Activated CD8-positive, alpha-beta memory T cell treated with anti-CD3 and anti-CD28 coated beads for 36 hours (primary cell): ENCODE measurements around the gene HGS. TPM values are rescaled to one million over a fixed set of nuclear protein-coding genes. Genes with fewer than 3 reads are reported as not detected.
"Not testable (repeated sequence)": the region's sequence is repeated elsewhere in the genome, so short reads cannot be mapped to it uniquely, and the experiment has no call there.

Experiments
- CTCF ChIA-PET: fragments of 350-600 bp; sonication (Branson Sonifier 250); formaldehyde crosslinking; loops from one replicate; lab custom pipeline; 2021; ENCODE audit warnings: antibody characterized with exemption; lab: Charles Lee
- POLR2A ChIA-PET: fragments of 350-600 bp; sonication (Branson Sonifier 250); formaldehyde crosslinking; loops from one replicate; lab custom pipeline; 2021; ENCODE audit warnings: antibody characterized with exemption; lab: Charles Lee
- total RNA-seq, 2 experiments: library from RNA; stranded (reverse); gene quantifications; one replicate each; pipeline ENCODE4 v1.2.3, GENCODE V29; 2021

HGS gene
- total RNA-seq, 2 experiments from 2014 or later = 132 to 136 TPM

DNA sequence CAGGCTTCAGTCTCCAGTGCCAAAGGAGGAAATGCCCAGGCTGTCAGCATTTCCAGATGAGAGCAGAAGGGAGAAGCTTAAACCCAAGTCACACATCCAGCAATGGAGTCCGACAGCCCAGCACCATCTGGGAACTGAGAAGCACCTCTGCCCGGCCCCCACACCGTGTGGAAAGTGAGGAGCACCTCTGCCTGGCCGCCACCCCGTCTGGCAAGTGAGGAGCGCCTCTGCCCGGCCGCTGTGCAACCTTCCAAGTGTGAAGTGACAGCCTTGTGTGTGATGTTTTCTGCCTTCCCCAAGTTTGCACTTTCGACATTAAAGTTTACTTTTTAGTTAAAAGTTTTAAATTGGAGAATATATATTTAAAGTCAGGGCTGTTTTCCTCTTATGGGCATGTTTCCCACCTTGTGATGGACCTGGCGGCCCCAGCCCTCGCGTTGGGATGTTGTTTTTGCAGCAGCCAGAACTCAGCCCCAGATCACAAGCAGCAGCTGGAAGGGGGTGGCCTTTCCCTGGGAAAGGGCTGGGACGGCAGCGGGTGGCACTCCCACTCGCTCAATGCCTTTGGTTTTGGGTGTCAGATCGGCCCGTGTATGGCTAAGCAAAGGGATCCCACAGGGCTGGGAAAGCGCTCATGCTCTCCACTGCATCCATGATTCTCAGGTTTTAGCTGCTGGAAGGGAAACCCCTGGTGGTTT is 10.1 kb upstream of the HGS start:
- CTCF ChIA-PET = interaction anchor here (1.1 kb wide), 1 partner anchor 11 kb away, joined by 3 read pairs; no protein-coding TSS in a partner anchor
- POLR2A ChIA-PET = interaction anchor here (0.6 kb wide), 1 partner anchor 153 kb away, joined by 8 read pairs; no protein-coding TSS in a partner anchor

DNA sequence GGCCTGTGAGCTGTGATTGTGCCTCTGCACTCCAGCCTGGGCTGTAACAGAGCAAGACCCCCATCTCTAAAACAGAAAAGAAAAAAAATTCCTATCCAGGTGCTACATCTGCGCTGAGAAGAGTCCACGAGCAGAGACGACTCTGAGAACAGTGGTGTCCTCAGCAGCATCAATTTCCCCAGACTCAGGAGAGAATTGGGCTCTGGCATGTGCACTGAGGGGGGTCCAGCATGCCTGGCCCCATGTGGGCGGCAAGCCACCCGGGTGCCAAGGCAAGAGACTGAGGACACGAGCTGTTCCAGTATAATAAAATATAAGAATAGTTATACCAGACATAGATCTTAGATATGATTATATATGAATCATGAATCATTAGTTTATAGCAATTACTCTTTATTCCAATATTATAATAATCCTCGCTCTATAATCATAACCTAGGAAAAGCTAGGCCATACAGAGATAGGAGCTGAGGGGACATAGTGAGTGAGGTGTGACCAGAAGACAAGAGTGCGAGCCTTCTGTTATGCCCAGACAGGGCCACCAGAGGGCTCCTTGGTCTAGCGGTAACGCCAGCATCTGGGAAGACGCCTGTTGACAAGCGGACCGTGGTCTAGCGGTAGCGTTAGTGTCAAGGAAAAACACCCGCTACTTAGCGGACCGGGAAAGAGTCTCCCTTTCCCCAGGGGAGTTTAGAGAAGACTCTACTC is 8.1 kb upstream of the HGS start:
- CTCF ChIA-PET = interaction anchor here (0.8 to 1.4 kb wide), 4 partner anchors 11 to 27 kb away, joined by 3 to 4 read pairs (median 3); partner anchors contain the start of gene MRPL12
- POLR2A ChIA-PET = not testable (repeated sequence)

DNA sequence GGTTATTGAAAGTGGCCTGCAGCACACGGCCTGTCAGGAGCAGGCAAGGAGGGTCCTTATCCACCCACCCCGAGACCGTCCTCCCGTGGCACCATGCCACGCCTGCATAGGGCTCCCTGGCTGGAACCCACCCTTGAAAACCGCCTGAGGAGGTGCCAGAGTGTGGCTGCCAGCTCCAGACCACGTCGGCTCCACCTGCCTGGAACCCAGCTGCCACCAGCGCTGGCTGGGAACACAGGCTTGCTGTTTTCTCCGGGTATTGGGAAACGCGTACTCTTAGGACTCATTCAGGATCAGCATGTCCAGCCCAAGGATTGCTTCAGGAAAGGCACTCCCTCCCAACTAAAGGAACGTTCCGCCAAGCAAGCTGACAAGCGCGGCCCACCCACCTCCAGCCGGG is 6.9 kb upstream of the HGS start:
- ChIA-PET POLR2A (no interaction called here), CTCF (no interaction called here)

DNA sequence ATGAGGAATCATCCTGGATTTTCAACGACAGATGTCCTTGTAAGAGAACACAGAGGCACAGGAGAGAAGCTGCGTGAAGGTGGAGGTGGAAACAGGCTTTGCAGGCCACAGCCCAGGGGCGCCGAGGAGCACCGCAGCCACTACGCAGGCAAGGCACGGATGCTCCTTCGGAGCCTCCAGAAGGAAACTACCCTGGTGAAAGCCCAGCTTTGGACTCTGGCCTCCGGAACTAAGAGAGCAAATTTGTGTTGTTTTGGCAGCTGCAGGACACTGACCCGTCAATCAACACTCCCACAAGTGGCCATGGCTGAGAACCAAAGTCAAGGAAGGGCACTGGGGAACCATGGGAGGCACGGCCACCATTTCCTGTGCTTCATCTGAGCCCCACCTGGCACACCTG is 3.7 kb upstream of the HGS start:
- ChIA-PET CTCF (interaction anchor here (0.7 kb wide), 1 partner anchor 11 kb away, joined by 3 read pairs; no protein-coding TSS in a partner anchor), POLR2A (no interaction called here)

DNA sequence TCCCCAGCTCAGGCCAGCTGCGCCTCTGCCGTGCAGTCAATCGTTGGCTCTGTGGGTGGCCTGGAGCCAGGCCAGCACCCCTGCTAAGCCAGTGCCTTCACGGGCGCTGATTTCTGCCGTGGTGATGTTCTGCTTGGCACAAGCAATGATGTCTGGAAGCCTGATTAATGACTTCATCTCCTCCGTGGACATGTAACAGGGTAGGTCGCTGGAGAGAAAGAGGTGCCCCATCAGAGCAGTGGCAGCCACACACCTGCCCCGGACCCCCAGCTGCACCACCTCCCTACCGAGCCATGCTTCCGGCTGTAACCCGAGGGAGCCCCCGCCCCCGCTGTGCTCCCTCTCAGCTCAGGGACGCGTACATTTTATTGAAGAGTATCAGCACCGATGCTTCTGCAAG is 2.1 kb upstream of the HGS start:
- POLR2A ChIA-PET = no interaction called here
- CTCF ChIA-PET = interaction anchor here (2.0 to 5.3 kb wide), 2 partner anchors 14 to 21 kb away, joined by 5 to 26 read pairs; partner anchors contain the start of gene MRPL12

DNA sequence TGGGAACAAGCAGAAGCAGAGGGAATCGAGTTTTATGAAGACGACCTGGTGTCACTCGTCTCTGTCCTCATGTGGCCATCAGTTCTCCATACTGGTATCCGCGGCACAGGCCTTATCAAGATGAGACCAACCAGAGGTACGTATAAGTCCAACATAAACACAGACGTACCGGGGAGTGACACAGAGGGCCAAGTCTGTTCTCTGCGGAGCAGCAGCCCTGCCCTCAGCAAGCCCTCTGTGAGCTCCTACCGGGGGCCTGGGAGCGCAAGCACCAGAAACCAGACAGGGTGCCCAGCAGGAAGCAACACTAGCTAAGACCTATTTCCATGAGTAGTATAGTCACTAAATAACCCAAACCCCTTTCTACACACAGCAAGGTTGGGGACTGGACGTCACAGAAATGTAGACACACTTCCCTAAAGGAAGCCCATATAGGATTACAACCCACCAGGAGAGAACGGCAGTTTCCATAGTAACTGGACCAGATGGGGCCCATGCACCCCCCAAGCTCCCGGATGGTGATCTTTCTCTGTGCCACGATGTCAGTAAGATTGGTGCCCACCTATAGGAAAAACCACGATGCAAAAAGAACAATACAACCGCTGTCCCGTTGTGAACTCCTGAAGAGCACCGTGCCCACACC is 1.1 kb upstream of the HGS start:
- ChIA-PET CTCF (interaction anchor here (0.6 to 5.3 kb wide), 6 partner anchors 10 to 130 kb away, joined by 3 to 26 read pairs (median 4); partner anchors contain the start of genes FAAP100 and MRPL12), POLR2A (interaction anchor here (0.9 to 1.8 kb wide), 7 partner anchors 17 to 460 kb away, joined by 3 to 13 read pairs (median 5); partner anchors contain the start of genes CEP131 and MRPL12)

DNA sequence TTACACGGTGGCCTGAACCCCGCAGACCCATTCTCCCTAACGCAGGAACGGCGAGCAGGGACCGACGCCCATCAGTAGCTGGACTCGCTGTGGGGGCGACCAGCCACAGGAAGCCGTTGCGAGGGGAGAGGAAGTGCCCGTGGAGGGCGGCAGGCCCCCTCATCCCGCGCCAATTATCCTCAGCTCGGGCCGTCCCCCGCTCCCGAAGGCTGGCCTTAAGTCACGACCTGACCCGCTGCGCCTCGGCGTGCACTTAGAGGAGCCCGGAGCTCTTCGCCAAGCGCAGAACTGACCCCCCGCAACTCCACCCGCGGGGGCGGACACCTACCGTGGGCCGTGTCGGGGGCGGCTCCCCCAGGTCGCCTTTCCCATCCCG is 615 bp upstream of the HGS start:
- POLR2A ChIA-PET = interaction anchor here (0.6 to 1.8 kb wide), 10 partner anchors 13 to 460 kb away, joined by 3 to 13 read pairs (median 5); partner anchors contain the start of genes CCDC137, CEP131 and MRPL12
- CTCF ChIA-PET = interaction anchor here (1.1 to 5.3 kb wide), 5 partner anchors 11 to 131 kb away, joined by 3 to 26 read pairs (median 5); partner anchors contain the start of genes FAAP100 and MRPL12

DNA sequence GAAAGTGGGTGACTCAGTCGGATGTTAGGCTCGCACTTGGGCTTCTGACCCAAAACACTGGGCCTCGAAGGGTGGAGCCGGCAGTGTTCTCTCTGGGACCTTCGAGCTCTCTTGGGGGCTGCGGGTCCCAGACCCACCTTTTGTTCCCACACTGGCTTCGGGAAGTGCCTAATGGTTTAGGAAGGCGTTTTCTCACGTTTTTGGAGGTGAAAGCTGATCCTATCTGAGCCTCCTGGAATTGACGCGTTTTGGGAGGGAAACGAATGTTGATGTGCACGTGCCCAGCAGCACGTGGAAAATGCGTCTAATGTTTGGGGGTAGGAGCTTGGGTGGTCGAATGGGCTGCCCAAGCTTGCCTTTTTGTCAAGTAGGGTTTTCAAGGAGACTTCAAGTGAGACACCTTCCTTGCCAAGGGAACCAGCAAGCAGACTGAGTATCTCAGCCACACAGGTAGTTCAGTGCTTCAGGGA is 666 bp downstream of the HGS start:
- ChIA-PET POLR2A (interaction anchor here (0.6 to 1.8 kb wide), 6 partner anchors 9 to 43 kb away, joined by 3 to 13 read pairs (median 4); partner anchors contain the start of gene MRPL12), CTCF (interaction anchor here (0.9 to 5.3 kb wide), 6 partner anchors 9 to 19 kb away, joined by 3 to 26 read pairs (median 4); partner anchors contain the start of gene MRPL12)

DNA sequence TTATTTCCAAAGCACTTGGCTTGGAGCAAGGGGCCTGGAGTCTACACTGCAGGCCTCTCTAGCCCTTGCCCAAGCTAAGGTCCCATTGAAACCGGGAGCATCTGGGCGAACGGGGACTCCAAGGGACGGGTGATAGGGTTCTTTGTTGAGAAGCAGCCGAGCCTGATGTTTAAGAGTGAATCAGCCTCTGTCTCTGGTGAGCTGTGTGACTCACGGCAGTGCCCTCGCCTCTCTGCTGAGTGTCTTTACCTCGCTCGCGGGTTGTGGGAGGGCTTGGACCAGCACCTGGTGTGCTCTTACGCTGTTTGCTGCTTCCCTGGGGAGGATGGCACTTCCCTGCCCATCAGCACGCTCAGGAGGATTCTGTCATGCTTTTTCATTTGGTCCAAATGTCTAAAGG is 1.3 kb downstream of the HGS start:
- POLR2A ChIA-PET = interaction anchor here (0.6 to 1.5 kb wide), 4 partner anchors 14 to 43 kb away, joined by 3 to 10 read pairs (median 4); no protein-coding TSS in a partner anchor
- CTCF ChIA-PET = interaction anchor here (1.1 to 5.3 kb wide), 4 partner anchors 11 to 18 kb away, joined by 3 to 26 read pairs (median 4); partner anchors contain the start of gene MRPL12

DNA sequence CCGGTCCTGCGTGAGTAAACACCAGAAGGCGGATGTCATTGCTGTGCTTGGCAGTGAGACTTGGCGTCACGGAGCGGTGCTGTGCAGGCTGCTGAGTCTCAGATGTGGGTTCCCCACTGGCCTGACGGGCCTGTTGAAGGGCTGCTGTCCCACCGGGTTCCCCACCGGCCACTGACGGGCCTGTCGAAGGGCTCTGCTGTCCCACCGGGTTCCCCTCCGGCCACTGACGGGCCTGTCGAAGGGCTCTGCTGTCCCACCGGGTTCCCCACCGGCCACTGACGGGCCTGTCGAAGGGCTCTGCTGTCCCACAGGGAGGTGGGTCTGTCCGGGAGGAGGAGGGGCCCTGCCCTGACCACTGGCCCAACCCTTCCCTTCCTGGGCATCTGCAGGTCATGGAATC is 2.8 kb downstream of the HGS start:
- CTCF ChIA-PET = no interaction called here
- POLR2A ChIA-PET = no interaction called here

DNA sequence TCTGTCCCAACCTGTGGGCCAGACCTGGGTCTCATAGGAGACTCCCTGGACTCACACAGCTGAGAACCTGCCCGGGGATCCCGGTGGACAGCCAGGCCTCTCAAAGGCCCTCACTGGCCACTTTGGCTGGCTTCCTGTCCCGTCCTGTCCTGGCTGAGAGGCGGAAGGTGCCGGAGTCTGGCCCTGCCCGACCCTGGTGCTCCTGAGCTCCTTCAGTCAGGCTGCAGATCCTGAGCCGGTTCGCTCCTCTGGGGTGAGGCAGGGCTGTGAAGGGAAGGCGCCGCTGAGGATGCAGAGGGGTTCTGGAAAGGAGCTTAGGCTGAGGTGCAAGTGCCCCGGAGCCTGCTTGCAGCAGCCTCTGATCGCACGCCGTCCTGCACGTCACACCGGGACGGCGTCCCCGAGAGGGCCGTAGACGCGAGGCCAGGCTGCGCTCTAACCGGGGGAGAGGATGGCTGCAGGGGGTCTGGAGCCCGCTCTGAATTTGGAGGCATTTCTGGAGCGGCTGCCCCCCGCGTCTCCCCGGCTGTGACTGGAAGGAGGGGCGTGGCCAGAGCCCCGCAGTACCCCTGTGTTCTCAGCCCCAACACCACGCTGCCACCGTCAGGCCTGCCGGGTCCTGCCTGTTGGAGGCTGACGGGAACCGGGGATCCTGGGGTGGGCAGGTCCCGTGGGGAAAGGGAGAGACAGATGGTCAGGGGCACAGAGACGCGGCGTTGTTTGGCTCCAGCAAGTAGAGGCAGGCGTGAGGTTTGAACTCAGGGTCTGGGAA is 4.1 kb downstream of the HGS start:
- POLR2A ChIA-PET = interaction anchor here (0.6 kb wide), 1 partner anchor 36 kb away, joined by 3 read pairs; no protein-coding TSS in a partner anchor
- CTCF ChIA-PET = no interaction called here

DNA sequence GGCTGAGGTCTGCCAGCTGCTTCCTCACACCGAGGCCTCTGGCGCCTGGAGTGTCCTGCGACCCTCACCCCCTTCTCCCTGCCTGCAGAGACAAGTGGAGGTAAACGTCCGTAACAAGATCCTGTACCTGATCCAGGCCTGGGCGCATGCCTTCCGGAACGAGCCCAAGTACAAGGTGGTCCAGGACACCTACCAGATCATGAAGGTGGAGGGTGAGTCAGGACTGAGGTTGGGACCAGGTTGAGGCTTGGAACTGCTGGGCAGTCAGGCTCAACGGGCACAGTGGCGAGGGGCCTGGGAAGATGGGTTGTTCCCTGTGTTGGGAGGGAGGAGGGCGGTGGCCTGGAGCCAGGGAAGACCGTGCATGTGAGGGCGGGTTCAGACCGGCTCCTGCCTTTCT is 4.8 kb downstream of the HGS start:
- POLR2A ChIA-PET = no interaction called here
- CTCF ChIA-PET = no interaction called here

DNA sequence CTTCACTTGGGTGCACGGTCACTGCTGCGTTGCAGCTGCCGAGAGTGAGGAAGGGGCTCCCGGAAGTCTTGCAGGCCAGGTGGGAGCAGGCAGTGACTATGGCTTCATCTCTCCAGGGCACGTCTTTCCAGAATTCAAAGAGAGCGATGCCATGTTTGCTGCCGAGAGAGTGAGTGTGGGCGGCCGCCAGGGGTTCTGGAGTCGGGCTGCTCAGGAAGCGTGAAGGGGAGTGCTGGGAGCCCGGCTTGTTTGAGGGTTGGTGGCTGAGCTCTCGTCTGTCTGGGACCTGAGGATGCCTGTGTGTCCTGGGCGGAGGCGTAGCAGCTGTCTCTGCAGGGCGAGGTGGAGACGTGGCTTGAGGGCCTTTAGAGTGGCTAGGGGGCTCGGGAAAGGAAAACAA is 6.3 kb downstream of the HGS start:
- CTCF ChIA-PET = interaction anchor here (1.6 kb wide), 1 partner anchor 14 kb away, joined by 4 read pairs; no protein-coding TSS in a partner anchor
- POLR2A ChIA-PET = interaction anchor here (1.5 kb wide), 1 partner anchor 12 kb away, joined by 4 read pairs; no protein-coding TSS in a partner anchor

DNA sequence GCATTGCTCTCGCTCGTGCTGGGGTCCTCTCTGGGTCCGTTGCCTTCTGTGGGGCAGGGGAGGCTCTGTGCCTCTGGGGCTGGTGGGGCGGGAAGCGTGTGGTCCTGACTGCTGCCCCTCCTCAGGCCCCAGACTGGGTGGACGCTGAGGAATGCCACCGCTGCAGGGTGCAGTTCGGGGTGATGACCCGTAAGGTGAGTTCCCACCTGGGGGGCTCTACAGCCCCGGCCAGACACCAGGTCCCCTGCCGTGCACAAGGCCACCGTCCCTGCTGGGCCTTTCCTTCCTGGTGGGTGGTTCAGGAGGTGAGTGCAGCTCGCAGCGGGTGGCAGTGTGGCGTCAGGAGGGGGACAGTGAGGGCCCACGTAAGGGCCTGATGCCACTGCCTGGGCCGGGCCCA is 6.7 kb downstream of the HGS start:
- CTCF ChIA-PET = interaction anchor here (1.6 kb wide), 1 partner anchor 14 kb away, joined by 4 read pairs; no protein-coding TSS in a partner anchor
- POLR2A ChIA-PET = interaction anchor here (1.5 kb wide), 1 partner anchor 12 kb away, joined by 4 read pairs; no protein-coding TSS in a partner anchor

DNA sequence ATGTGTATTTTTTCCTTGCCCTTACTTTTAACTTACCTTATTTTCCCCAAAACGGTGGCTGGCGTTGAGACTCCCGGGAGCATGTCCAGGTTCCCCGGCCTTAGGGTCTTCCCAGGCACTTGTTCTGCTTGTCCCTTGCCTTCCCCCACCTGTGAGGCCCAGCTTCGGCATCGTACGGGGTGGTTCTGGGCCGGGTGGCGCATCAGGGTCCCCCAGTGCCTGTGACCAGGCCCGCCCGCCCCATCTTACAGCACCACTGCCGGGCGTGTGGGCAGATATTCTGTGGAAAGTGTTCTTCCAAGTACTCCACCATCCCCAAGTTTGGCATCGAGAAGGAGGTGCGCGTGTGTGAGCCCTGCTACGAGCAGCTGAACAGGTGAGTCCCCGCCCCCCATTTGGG is 7.4 kb downstream of the HGS start:
- ChIA-PET CTCF (interaction anchor here (1.6 kb wide), 1 partner anchor 13 kb away, joined by 4 read pairs; no protein-coding TSS in a partner anchor), POLR2A (no interaction called here)

DNA sequence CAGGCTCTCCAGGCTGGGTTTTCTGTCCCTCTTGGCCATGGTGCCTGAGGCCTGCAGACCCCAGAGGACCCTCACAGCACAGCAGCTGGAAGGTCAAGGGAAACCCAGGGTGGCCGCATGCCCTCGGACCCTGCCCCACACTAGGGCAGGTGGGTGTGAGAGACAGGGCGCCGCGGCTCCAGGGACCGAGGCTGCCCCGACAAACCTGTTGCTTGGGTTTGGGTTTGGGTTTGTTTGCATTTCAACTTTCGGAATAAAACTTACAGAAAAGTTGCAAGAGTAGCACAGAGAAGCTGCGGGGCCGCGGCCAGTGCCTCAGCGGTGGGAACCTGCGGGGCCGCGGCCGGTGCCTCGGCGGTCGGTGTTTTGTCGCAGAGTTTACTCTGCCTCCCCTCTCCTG is 7.8 kb downstream of the HGS start:
- ChIA-PET POLR2A (no interaction called here), CTCF (interaction anchor here (1.6 kb wide), 1 partner anchor 12 kb away, joined by 4 read pairs; no protein-coding TSS in a partner anchor)

DNA sequence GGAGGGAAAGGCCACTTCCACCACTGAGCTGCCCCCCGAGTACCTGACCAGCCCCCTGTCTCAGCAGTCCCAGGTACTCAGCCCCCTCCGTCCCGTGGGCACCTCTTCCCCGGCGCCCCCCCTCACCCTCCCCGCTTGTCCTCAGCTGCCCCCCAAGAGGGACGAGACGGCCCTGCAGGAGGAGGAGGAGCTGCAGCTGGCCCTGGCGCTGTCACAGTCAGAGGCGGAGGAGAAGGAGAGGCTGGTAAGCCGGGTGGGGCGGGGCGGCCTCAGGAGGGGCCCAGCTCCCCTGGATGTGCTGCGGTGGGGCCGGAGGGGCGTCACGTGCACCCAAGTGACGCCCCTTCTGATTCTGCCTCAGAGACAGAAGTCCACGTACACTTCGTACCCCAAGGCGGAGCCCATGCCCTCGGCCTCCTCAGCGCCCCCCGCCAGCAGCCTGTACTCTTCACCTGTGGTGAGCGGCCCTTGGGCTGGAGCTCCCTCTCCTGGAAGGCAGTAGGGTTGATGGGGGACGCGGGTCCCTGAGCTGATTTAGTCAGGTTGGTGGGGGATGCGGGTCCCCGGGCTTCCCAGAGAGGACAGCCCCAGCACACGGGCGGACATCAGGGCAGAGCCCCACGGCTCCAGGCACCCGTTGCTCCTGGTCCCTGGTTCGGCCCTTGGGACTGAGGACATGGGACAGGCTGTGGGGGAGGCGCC is 9.8 kb downstream of the HGS start:
- CTCF ChIA-PET = interaction anchor here (1.1 kb wide), 1 partner anchor 10 kb away, joined by 3 read pairs; the partner anchor contains the start of genes ARL16 and HGS
- POLR2A ChIA-PET = interaction anchor here (0.6 to 0.9 kb wide), 2 partner anchors 9 to 28 kb away, joined by 3 read pairs; no protein-coding TSS in a partner anchor
